Measurements from ENCODE around the gene POMGNT1. TPM values are rescaled to one million over a fixed set of nuclear protein-coding genes. Genes with fewer than 3 reads are reported as not detected.

POMGNT1 gene
- total RNA-seq, 1 donor from 2014 or later, result 54.8 TPM

GRCh38 chr1:46183079-46183847 is 15.0 kb downstream of the POMGNT1 start:
- Histone ChIP-seq H3K4me3 (ENCODE audit: low read depth, low read length) (no peak overlapping the region), H3K36me3 (ENCODE audit: control insufficient read depth, insufficient read depth, low read length) (peaks cover 10% of the 10 kb centered on the region), H3K27me3 (ENCODE audit: control insufficient read depth, insufficient read depth, low read length) (no peaks in the 10 kb centered on the region)
- FAIRE-seq (peak; percentile 91), DNase-seq (ENCODE audit: low read depth) (peak; percentile 99)
- peak; percentile 41 for TF ChIP-seq CTCF (IDR thresholded peaks at IDR 0.05; ENCODE audit: insufficient read depth, low read length, severe bottlenecking)

GRCh38 chr1:46181343-46182260 is 16.6 kb downstream of the POMGNT1 start:
- H3K27me3 ChIP-seq (ENCODE audit: control insufficient read depth, insufficient read depth, low read length), result no peaks in the 10 kb centered on the region
- FAIRE-seq, result no peak
- no peak for TF ChIP-seq CTCF (IDR thresholded peaks at IDR 0.05; ENCODE audit: insufficient read depth, low read length, severe bottlenecking)
- H3K4me3 ChIP-seq (ENCODE audit: low read depth, low read length), result peak overlapping the region; percentile 29
- peak; percentile 88 for DNase-seq (ENCODE audit: low read depth)
- peaks cover 8% of the 10 kb centered on the region for H3K36me3 ChIP-seq (ENCODE audit: control insufficient read depth, insufficient read depth, low read length)

GRCh38 chr1:46180082-46180616 is 18.1 kb downstream of the POMGNT1 start:
- DNase-seq (ENCODE audit: low read depth), result peak; percentile 79
- peak overlapping the region; percentile 29 for H3K4me3 ChIP-seq (ENCODE audit: low read depth, low read length)
- H3K27me3 ChIP-seq (ENCODE audit: control insufficient read depth, insufficient read depth, low read length), result no peaks in the 10 kb centered on the region
- TF ChIP-seq CTCF (IDR thresholded peaks at IDR 0.05; ENCODE audit: insufficient read depth, low read length, severe bottlenecking), result peak; percentile 61
- FAIRE-seq, result no peak
- peaks cover 4% of the 10 kb centered on the region for H3K36me3 ChIP-seq (ENCODE audit: control insufficient read depth, insufficient read depth, low read length)

- no peak overlapping the region for H3K4me3 ChIP-seq (ENCODE audit: low read depth, low read length)
- H3K36me3 ChIP-seq (ENCODE audit: control insufficient read depth, insufficient read depth, low read length), result peaks cover under 1% of the 10 kb centered on the region
- peak; percentile 77 for DNase-seq (ENCODE audit: low read depth)
- no peaks in the 10 kb centered on the region for H3K27me3 ChIP-seq (ENCODE audit: control insufficient read depth, insufficient read depth, low read length)
- peak; percentile 80 for TF ChIP-seq CTCF (IDR thresholded peaks at IDR 0.05; ENCODE audit: insufficient read depth, low read length, severe bottlenecking)
- no peak for FAIRE-seq
These were observed 18.8 kb downstream of the POMGNT1 start for GRCh38 chr1:46179138-46180081.

- FAIRE-seq, result no peak
- DNase-seq (ENCODE audit: low read depth), result no peak
- H3K27me3 ChIP-seq (ENCODE audit: control insufficient read depth, insufficient read depth, low read length), result no peaks in the 10 kb centered on the region
- H3K36me3 ChIP-seq (ENCODE audit: control insufficient read depth, insufficient read depth, low read length), result no peaks in the 10 kb centered on the region
- no peak within 1 kb of the TSS for H3K4me3 ChIP-seq (ENCODE audit: low read depth, low read length)
- no peak for TF ChIP-seq CTCF (IDR thresholded peaks at IDR 0.05; ENCODE audit: insufficient read depth, low read length, severe bottlenecking)
These were observed 21.9 kb downstream of the POMGNT1 start, which contains the start of gene P3R3URF for GRCh38 chr1:46176211-46176865. Gene P3R3URF (minus strand): TSS chr1:46176488. CDS start chr1:46176471, 17 bp downstream.

All from bronchial epithelial cell (primary cell).